NCI-H526 (cell line): ENCODE results near the gene CLRN1.
"Not testable (repeated sequence)": the region's sequence is repeated elsewhere in the genome, so short reads cannot be mapped to it uniquely, and the experiment has no call there.

Experiments
- DNase-seq, 2 experiments: peaks; one replicate each; lab custom pipeline; 2025; lab: John Stamatoyannopoulos, UW

CLRN1 gene, protein sequence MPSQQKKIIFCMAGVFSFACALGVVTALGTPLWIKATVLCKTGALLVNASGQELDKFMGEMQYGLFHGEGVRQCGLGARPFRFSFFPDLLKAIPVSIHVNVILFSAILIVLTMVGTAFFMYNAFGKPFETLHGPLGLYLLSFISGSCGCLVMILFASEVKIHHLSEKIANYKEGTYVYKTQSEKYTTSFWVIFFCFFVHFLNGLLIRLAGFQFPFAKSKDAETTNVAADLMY

DNA sequence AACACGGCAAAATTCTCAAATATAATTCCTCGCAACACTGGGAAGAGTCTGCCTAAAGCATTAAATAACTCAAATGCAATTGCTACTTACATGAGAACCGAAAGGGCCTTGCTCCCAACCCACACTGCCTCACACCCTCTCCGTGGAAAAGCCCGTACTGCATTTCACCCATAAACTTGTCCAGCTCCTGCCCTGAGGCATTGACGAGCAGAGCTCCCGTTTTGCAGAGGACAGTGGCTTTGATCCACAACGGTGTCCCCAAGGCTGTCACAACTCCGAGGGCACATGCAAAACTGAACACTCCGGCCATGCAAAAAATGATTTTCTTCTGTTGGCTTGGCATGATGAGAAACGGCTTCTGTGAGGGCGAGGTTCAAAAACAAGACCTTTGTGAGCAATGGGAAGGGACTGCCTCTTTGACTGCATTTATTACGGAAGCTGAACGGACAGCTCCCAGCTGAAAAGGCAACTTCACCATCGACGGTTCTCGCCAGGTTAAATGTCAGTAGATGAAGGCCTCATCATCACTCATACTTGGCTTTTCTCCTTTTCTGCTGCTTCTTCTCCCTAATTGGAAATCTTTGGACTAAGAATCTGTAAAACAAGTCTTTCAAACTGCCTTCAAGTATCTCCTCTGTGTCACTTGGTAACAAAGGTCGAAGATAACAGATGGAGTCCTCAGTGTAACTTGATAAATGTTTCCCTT is at the start of gene CLRN1:
Gene CLRN1 (minus strand): TSS at position 362 of the 706 bp plus-strand sequence. CDS start 19 bp downstream, at position 343.
- DNase-seq = no peak

DNA sequence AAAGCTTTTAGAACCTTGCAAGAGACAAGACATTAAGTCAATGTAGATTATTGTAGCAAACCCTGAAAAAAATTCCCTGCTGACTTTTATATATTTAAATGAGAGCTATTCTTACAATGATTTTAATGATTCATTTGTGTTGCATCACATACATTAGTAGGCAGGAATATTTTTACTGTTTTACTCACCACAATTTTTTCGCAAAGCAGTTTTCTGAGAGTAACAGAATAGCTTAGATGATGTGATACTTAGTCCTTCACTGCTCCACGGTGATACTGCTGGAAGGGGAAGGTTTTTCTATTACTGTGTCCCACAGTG is 43.9 kb upstream of the CLRN1 start:
- no peak for DNase-seq

DNA sequence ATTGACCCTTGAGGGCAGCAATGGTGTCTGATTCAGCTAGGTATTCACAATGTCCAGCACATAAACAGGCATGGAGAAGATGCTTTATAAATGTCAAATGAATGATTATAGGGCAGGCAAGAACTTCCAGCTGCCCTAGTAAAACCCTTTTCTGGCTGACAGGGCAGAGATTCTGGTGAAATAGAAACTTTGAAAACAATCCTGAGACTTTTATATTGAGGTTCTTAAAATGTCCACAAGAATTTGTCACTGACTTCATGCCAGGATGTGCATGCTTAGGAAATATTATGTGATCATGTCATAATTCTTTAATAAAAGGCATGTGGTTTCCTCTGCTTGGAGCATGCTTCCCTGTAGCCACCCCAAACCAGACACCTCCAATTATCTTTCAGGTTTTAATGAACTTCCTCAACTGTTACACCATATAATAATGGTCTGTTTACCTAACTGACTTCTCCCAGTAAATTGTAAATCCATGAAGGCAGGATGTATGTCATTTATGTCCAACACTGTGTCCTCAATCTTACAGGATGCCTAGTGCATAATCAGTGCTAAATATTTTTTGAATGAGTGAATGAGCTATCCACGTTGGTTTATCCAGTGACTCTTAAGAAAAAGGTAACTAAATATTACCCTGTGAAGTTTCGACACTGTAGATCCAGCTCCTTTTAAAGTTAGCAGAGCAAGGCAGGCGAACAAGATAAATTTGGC is 43.4 kb upstream of the CLRN1 start:
- DNase-seq = no peak

DNA sequence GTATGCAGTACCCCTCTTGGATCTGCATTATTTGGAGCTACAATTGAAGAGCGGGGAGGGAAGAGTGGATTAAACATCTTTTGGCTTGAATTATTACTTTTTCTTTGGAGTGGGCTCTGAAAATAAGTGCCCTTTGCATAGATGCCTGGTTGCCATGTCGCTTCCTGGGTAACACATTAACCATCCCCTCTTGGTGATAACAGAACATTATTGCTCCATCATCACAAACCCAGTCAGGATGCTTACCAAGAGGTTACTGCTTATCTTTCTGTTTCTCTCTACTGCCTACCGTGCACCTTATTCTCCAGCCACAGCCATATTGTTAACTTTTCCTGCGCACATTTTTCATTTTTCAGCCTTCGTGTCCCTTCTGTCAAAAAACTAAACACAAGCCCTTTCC is 42.7 kb upstream of the CLRN1 start:
- DNase-seq = no peak

DNA sequence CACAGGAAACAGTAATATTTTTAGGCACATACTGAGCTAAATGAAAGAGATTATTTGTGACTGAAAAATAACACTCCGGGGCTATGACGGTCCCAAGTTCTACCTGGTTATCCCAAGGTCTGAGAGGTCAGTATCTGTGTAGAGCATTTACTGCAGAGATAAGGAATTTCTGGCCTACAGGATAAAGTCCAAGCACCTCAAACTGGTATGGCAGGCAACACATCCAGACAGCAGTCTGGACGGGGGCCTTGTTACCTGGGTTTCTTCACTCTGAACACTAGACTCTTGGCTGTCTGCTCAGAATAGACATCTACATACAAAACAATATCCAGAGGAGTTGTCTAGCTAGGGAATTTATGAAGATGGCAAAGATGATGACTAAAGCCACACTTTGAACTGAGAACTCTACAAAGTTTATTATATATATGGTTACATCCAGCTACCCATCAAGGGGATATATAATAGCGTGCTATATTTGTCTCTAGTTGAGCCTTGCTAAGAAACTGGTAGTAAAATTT is 42.0 kb upstream of the CLRN1 start:
- no peak for DNase-seq

DNA sequence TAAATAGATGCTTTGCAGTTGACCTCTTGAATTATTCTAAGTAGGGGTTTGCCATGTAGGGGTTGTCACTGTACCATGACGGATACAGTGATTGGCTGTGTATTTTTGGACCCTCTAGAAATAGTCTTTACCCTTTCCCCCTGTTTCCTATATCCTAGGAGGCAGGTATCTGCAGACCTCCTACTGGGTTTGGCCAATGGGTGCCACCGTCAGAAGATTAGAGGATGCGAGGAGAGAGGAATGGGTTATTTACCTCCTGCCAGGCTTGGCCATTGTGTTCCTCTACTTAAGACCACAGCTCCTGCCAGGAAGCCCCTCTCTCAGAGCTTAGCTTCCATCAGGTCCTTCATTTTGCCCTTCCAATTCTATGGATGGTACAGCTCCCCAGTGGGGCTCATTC is 40.2 kb upstream of the CLRN1 start:
- DNase-seq = no peak

DNA sequence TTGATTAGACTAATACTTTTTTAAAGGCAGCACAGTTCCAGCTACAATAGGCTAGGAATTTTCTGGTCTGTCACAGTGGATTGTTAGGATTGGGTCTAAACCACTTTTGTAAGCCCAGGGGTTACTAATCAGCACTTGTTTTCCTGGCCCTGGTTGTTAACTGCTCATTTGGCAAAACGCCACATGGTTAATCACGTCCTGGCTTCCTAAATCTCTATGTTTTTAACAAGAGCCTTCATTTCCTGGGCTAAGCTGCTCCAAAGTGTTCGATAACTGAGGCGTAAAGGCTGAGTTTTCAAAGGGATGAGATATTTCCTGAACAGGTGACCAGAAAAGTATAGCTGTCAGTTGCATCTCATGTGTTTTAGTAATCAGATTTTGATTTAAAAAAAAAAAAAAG is 38.9 kb upstream of the CLRN1 start:
- DNase-seq = no peak

DNA sequence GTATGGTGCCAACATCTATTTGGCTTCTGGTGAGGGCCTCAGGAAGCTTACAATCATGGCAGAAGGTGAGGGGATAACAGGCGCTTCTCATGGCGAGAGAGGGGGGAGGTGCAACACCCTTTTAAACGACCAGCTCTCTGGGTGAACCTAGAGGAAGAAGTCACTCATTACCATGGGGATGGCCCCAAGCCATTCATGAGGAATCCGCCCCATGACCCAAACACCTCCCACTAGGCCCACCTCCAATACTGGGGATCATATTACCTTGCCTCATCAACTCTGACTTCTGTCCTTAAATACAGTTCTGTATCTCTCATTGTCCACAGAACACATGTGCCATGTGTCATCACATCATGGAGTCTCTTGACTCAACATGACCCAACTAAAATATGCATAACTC is 37.5 kb upstream of the CLRN1 start:
- DNase-seq = no peak

DNA sequence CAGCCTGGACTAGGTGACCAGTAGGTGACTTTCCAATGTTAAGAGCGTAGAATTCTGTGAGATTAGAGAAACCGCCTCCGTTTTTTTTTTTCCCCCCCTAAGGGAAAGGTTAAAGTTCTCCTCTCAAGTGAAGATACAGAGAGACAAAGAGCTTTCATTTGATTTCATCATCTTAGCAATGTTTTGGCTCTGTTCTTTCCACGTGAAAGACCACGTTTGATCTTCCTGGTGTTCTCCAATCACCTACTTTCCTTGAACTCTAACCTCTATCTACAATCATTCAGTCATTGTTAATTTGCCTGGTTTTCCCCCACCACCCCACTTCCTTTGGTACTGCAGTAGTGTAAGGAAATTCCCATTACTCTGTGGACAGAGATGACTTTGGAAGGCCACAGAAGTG is 36.9 kb upstream of the CLRN1 start:
- DNase-seq = no peak

DNA sequence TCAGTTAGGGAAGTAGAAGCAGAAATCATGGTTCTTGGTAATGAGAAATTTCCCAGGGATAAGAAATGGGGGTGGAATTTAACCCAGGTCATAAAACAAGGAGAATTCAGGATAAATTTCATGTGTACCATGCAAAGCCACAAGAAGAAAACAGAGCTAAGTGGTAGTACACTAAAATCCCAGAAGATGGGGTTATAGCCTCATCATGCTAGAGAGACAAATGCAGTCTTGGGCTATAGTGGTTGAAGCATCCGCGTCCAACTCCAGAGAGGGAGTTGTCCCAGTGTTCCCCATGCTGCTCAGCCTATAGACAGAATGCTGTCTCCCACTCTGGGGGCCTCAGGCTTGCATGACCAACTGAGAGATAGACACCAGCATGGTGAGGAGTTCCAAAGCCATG is 36.2 kb upstream of the CLRN1 start:
- peak; percentile 24 to 63 for DNase-seq

DNA sequence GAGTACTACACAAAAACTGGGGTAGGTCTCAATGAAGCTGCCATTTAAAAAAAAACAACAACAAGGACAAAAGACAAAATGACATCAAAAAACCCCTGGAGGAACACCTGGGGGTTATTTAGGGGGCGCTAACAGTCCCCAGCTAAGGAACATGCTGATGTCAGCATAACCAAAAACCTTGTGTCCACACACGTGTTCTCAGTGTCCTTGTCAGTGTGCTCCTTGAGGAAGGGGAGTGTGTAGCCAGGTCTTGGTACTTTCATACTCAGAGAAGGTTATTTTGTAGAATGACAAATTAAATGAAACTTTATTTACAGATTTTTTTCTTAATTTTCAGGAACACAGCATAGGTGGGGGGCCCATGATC is 31.2 kb upstream of the CLRN1 start:
- no peak for DNase-seq

DNA sequence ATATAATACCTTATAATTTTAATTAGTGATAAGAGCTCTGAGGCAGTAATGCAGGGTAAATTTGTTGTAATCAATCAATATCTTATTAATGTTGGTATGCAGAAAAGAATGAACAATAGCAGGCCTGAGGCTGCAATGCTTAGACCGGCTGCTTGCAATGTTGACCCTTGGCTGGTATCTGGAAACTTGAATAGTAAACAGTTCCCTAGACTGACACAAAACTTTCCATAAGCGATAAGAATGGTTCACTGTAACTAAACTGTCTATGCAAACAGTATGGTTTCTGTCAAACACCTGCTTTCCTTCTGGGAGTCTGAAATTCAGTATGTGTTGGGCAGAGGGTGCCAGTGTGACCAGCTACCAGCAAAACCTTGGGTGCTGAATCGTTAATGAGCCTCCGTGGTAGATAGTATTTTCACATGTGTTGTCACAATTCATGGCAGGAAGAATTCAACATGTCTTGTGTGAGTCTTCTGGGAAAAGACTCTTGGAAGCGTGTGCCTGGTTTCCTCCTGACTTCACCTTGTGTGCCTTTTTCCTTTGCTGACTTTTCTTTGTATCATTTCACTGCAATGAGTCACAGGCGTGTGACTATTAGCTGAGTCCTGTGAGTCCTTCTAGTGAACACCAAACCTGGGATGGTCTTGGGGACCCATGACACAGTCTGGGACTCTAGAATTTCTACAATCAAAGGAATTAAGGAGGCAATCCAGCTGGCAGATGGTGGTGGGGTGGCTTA is 30.7 kb upstream of the CLRN1 start:
- DNase-seq = peak; percentile 91 to 95

DNA sequence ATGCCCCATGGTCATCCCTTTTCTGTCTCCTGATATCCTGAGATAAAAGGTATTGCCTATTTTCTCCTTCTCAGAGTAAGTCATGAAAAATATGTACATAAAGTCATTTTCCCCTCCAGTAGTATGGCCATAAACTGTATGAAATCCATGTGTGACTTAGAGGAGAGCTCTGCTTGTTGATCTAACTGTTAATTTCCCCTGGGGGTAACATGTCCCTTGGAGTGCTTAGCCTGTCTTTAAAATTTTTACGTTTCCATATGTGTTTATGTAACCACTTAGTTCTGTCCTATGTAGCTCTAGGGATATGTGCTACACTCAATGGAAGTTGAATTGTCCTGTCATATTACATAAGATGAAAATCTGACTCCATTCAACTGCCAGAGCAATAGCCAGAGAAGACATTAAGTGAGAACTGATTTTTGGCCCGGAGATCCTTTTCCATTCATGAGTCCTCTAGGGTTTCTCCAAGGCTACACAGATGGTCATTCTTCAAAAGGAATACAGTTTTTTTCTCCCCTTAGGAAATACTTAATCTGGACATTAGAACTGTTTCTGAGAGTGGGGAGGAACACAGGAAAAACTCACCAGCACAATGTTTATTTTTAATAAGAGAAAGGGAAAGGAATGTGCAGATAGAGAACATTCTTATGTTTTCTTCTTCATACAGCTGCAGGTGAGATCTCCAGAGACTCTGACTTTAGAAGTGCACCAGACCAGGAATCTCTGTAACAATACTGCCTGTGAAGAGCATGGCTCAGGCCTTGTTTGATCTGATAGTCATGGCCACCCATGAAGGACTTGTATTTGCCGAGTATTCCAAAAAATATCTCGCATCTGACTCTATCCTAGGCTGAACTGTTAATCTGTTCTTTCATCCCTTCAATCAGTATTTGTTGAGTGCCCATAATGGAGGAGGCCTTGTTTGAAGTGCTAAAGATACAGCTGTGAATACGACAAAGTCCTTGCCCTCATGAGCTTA is 29.8 kb upstream of the CLRN1 start:
- no peak for DNase-seq

DNA sequence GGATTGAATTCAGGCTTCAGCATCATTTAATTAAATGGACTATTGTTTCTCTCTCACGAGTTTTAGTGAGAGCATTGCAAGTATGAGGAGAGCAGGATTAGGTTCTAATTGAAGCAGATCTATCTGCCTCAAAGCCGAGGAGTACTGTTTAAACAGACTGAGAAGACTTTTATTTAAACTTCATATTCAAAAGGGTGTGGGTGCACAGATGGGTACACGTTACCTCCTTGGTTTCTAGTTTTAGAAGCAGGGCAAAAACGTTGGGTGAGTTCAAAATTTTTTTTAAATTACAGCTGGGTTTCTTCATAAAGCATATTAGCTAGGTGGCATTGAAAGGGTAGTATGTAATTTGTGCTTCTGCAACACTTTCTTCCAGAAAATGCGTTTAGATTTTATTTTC is 26.5 kb upstream of the CLRN1 start:
- no peak for DNase-seq

DNA sequence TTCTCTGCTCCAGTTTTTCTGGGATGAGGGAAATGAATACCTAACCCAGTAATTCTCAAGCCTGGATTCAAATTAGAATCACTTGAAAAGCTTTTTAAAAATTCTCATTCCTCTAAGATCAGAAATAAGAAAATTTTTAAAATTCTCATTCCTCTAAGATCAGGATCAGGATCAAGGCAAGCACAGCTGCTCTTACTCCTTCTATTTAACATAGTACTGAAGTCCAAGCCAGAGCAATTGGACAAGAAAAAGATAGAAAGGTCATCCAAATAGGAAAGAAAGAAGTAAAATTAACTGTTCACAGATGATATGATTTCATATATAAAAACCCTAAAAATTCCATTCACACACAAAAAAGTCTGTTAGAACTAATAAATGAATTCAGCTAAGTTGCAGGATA is 24.2 kb upstream of the CLRN1 start:
- no peak for DNase-seq

DNA sequence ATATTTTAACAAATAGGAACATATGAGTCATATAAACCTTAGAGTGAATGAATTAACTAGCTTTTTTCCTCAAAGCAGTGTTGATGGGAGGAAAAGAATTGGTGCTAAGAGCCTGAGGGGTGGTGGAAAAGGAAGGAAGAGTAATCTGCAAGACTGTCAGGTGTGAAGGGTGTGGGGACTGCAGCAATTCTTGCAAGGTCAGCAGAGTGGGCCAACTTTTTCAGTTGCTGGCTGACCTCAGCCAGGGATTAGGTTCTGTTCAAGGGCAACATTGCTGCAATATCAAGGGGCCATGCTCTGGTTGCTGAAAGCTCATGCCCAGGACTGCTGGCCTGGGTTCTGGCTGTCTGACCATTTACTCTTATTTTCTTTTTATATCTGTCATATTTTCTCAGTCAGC is 23.0 kb upstream of the CLRN1 start:
- no peak for DNase-seq

DNA sequence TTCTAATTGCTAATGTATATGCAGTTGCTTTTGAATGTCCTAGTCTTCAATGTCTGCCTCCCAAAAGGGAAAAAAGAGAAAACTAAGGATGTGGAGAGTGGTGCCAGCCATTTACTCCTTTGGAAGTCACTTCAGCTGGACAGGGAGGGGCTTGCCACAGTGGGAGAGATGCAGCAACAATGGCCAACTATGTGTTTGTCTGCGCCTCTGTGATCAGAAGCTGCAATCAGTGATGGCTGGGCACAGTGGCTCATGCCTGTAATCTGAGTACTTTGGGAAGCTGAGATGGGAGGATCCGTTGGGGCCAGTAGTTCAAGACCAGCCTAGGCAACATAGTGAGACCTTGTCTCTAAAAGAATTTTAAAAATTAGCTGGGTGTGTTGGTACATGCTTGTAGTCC is 16.7 kb upstream of the CLRN1 start:
- no peak for DNase-seq

DNA sequence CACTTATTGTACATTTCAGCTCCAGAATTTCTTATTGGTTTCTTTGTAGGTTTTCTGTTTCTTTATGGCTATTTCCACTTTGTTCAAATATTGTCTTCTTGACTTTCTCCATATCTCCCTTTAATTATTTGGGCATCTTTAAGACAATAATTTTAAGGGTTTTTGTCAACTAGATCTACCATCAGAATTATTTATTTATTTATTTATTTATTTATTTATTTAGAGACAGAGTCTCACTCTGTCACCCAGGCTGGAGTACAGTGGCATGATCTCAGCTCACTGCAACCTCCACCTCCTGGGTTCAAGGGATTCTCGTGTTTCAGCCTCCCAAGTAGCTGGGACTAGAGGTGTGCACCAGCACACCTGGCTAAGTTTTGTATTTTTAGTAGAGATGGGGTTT is 15.9 kb upstream of the CLRN1 start:
- DNase-seq = not testable (repeated sequence)

DNA sequence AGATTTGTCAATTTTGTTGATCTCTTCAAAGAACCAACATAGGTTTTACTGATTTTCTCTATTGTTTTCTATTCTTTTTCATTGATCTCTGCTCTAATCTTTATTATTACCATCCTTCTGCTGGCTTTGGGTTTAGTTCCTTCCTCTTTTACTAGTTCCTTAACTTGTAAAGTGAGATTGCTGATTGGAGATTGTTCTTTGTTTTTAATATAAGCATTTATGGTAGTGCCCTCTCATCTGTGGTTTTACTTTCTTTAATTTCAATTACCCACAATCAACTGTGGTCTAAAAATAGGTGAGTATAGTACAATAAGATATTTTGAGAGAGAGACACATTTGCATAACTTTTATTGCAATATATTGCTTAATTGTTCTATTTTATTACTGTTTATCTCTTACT is 13.2 kb upstream of the CLRN1 start:
- DNase-seq = no peak

DNA sequence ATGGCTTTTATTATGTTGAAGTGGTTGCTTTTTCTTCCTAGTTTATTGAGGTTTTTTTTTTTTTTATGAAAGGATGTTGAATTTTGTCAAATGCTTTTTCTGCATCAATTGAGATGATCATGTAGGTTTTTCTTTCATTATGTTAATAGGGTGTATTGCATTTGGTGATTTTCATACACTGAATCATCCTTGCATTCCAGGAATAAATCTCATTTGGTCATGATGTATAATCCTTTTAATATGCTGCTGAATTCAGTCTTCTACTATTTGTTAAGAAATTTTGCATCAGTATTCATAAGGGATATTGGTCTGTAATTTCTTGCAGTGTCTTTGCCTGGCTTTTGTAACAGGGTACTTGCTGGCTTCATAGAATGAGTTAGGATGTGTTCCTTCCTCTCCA is 11.5 kb upstream of the CLRN1 start:
- DNase-seq = no peak

DNA sequence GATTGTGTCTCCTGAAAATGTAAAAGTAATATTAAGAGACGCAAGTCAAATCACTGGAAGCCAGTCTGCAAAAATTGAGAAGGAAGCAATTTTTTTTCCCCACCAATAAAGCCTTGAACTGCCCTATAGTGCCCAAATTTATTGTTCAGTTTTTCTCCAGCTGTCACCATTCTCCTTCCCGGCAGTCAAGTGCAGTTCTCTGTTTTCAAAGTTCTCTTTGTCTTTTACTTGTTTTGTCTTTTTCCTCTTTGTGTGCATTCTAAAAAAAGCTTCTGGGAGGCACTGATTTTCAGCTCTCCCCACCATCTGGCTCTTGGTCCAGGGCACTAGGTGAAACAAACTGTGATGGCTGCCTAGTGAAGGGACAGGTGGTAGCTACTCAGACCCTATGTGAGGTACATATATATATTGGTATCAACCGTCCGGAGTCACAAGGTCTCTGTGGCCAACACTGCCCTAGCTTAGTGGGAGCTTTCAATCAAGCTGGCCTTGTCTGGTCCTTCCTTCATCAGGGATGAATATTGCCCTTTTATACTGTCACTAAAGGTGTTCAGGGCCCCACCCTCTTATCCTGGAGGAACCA is 6.1 kb upstream of the CLRN1 start:
- DNase-seq = no peak
